ENCODE results near the gene IFT81.
A peak's percentile ranks its signal among the peaks of the same experiment; 100 is the strongest.

Gene IFT81, protein sequence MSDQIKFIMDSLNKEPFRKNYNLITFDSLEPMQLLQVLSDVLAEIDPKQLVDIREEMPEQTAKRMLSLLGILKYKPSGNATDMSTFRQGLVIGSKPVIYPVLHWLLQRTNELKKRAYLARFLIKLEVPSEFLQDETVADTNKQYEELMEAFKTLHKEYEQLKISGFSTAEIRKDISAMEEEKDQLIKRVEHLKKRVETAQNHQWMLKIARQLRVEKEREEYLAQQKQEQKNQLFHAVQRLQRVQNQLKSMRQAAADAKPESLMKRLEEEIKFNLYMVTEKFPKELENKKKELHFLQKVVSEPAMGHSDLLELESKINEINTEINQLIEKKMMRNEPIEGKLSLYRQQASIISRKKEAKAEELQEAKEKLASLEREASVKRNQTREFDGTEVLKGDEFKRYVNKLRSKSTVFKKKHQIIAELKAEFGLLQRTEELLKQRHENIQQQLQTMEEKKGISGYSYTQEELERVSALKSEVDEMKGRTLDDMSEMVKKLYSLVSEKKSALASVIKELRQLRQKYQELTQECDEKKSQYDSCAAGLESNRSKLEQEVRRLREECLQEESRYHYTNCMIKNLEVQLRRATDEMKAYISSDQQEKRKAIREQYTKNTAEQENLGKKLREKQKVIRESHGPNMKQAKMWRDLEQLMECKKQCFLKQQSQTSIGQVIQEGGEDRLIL

DNA sequence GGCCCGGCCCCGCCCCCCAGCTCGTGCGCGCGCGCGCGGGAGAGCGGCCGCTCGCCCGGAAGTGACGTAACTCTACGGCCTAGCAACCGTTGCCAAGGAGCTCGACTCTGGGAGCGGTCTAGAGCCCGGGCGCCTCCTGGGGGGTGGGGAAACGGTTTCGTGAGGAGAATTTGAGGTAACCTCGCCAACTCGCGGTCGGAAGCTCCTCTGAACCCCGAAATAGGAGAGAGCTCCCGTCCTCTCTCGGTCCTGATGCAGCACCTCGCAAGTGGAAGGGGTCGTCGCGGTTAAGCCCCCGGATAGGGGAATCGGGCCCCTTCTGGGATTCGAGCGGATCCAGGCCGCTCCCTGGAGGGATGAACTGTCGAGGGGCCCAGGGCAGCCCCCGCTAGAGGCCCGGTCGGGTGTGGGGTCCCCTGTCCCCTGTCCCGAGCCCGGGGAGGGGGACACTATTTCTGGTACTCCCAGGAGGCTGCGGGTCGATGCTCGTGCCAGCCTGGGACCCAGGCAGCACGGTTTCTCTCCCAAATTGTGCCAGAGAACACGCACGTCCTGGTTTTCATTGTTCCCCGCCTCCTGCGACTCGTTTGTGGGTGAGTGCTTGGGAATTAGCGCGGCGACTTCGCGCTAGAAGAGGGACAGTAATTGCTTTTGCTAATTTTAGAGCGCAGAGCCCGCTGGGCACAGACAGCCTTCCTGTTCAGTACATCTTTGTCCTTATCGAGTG lies at the start of gene IFT81:
IFT81 (plus strand) TSS at position 89 of the 727 bp plus-strand sequence. CDS start 3,024 bp downstream, outside the sequence.
- DNase-seq (ENCODE audit: low spot score), result peak; percentile 92

DNA sequence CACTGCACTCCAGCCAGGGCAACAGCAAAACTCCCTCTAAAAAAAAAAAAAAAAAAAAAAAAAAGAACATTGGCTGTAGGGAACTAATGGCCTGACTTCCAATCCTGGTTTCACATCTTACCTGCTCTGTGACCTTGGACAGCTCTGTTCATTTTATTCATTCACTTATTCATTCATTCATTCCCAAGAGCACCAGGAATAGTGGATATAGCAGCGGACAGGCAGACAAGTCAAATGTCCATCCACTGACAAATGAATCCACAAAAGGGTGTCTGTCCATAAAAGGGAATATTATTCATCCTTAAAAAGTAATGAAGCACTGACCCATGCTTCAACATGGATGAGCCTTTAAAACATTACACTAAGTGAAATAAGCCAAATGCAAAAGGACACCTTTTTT lies 48.3 kb upstream of the IFT81 start:
- no peak for DNase-seq (ENCODE audit: low spot score)

- DNase-seq (ENCODE audit: low spot score), result no peak
These were observed 46.4 kb upstream of the IFT81 start for GRCh38 chr12:110077800-110078199.

DNA sequence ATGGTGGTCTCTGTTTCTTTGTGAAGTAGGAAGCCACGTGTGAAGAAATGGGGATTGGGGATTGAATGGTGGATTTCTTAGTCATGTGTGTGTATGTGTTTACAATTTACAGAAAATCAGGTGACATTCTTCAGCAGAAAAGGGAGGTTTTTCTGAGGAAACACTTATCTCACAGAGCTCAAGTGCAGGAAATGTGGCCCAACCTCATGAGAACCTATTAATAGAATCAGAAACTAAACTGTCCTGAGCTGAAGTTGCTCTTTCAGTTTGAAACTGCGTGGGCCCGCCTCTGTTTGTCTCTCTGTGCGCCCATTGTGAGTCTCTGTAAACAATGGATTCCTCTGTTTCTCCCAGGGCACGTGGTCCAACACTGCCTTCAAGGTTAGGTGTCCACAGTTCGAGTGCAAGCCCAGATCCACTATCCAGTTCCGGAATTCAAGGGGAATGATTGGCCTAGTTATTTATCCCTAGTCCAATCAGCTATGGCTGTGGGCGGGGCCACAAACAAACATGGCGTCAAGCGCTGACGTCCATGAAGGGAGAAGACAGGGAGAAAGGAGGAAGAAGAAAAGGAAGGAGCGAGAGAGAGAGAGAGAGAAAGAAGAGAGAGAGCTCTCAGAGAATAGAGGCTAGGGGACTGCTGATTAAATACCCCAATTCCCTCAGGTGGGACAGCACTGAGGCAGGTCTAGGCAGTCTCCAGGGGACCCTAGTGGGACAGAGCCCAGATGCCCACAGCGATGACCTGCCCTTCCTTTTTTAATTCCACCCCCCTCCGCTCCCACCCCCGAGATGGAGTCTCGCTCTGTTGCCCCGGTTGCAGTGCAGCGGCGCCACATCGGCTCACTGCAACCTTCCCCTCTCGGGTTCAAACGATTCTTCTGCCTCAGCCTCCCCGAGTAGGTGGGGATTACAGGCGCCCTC lies 44.4 kb upstream of the IFT81 start:
- DNase-seq (ENCODE audit: low spot score), result peak; percentile 99

DNA sequence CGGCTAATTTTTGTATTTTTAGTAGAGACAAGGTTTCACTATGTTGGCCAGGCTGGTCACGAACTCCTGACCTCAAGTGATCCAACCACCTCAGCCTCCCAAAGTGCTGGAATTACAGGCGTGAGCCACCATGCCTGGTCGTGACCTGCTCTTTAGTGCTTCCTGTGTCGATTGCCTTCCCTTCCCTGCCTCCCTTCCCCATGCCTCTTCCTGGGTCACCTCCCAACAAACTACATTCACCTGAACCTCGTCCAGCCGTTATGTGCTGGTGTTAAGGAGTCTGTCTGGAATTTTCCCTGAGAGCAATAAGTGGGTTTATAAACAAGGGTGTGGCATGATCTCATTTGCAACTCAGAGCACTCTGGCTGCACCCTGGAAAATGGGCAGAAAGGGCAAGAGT lies 43.7 kb upstream of the IFT81 start:
- DNase-seq (ENCODE audit: low spot score), result no peak

DNA sequence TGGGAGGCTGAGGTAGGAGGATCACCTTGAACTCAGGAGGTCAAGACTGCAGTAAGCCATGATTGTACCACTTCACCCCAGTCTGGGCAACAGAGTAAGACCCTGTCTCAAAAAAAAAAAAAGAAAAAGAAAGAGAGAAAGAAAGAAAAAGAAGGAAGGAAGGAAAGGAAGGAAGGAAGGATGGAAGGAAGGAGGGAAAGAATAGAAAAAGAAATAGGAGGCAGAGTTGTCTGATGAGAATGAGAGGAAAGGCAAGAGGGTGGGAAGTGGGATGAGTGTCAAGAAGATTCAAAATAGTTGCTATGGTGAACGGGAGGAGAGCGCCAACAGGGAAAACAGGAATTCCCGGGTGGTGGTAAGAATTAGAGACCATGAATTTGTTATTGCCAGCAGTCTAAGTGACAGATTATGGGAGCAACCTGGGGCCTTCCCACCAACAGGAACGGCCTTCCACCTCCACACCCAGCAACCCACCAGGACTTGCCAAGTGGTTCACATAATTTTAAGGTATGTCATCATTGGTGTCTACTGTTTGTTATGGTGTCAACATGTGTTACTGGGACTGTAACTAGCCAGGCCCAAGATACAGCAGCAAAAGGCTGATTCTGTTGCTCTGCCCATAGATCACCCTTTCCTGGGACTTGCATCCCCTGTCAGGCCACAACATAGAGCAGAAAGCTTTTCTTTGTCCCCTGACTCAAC lies 39.7 kb upstream of the IFT81 start:
- DNase-seq (ENCODE audit: low spot score), result no peak

GRCh38 chr12:110088216-110088615 lies 35.9 kb upstream of the IFT81 start:
- peak; percentile 70 for DNase-seq (ENCODE audit: low spot score)

DNA sequence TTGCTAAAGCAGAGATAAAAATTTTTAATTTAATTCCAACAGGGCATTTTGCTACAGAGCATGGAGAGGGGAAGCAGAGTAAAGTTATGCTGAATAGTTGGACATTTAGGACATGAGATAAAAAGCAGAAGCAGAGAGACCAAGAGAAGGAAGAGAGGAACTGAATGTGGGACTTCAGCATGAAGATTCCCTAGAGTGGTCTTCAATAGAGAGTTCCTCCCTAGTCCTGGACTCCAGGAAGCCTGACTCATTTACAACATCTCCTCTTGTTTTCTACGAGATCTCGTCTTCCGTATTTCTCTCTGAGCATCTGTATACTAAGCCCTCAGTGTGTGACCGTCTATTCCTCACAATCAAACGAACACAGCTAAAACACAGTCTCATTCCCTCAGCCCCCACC lies 35.2 kb upstream of the IFT81 start:
- peak; percentile 73 for DNase-seq (ENCODE audit: low spot score)

GRCh38 chr12:110090266-110091135 lies 33.7 kb upstream of the IFT81 start:
- DNase-seq (ENCODE audit: low spot score), result no peak

- DNase-seq (ENCODE audit: low spot score), result no peak
These were observed 32.9 kb upstream of the IFT81 start for GRCh38 chr12:110091136-110091711.

DNA sequence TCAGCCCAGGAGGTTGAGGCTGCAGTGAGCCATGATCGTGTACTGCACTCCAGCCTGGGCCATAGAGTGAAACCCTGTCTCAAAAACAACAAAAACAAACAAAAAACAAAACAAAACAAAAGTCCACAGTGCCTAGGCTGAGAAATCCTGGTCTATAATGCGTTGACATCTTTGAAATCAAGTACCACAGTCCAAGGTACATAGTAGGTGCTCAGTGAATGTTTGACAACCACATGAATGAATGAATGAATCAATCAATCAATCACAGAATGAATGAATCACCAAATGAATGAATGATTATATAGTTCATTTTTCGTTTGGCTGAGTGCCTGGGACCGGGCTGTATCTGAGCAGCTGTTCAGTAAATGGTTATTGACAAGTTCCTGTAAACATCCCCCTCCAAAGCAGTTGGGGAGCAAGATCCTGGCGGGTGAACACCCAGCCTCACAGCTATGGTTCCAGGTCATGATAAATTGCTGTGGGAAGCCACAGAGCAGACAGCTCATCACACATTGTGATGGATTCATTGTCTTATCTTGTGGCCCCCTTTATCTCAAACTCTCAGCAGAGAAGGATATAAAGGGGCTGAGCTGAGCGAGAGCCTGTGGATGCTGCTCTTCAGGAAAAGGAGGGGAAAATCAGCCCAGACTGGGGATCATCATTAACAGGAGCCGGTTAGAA lies 30.4 kb upstream of the IFT81 start:
- no peak for DNase-seq (ENCODE audit: low spot score)

GRCh38 chr12:110100315-110100970 lies 23.7 kb upstream of the IFT81 start:
- DNase-seq (ENCODE audit: low spot score), result peak; percentile 90

GRCh38 chr12:110102255-110102654 lies 21.9 kb upstream of the IFT81 start:
- DNase-seq (ENCODE audit: low spot score), result peak; percentile 65

DNA sequence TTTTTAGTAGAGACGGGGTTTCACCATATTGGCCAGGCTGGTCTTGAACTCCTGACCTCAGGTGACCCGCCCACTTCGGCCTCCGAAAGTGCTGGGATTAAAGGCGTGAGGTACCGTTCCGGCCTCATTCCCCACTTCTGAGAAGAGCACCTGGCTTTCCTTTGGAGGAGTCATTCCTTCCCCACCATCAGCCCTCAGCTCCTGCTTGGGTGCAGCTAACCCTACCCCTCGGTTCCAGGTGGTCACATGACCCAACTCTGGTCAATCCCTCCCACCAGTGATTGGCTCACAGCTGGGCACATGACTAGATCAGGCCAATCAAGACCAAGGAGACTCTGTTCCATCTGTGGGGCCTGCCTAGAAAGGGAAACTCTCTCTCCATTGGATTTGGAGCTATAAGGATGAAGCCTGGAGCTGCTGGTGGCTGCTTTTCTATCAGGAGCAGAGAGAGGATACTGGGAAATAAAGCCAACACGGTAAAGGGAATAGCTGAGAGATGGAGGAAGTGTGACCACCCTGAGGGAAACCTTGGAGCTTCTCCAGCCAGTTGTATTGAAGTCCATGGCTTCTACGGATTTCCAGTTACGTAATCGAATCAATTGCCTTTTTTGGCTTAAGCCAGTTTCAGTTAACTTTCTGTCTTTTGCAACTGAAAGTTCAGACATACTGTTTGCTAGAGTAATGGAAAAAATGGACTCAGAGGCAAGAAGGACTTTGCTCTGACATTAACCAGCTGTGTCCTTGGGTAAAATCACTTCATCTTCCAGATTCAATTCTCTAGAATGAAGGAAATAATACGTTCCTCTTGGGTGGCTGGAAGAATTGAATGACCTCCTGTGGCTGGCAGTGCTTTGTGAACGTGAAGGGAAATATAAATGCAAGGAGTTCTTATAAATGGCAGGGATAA lies 19.7 kb upstream of the IFT81 start:
- DNase-seq (ENCODE audit: low spot score), result peak; percentile 19

GRCh38 chr12:110105159-110105558 lies 19.0 kb upstream of the IFT81 start:
- DNase-seq (ENCODE audit: low spot score), result no peak

DNA sequence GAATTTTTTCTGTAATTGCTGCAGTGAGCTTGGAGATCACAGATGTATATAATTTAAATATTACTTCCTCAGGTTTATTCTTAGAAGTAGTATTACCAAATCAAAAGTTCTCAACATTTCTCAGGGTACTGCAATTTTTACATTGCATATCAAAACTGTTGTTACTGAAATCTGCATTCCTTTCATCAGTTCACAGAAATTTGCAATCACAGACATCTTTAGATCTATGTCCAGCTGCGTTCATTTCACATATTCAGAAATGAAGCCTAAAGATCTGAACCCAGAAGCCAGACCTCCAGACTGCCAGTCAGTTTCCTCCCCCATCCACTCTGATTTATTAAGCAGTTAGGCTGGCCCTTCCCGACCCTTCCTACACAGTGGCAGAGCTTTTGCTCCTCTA lies 18.2 kb upstream of the IFT81 start:
- DNase-seq (ENCODE audit: low spot score), result no peak

Measured in pons (tissue), 1 donor.